ENCODE measurements around the gene SLC51B.
"Not testable (repeated sequence)": the region's sequence is repeated elsewhere in the genome, so short reads cannot be mapped to it uniquely, and the experiment has no call there.

SLC51B gene

DNA sequence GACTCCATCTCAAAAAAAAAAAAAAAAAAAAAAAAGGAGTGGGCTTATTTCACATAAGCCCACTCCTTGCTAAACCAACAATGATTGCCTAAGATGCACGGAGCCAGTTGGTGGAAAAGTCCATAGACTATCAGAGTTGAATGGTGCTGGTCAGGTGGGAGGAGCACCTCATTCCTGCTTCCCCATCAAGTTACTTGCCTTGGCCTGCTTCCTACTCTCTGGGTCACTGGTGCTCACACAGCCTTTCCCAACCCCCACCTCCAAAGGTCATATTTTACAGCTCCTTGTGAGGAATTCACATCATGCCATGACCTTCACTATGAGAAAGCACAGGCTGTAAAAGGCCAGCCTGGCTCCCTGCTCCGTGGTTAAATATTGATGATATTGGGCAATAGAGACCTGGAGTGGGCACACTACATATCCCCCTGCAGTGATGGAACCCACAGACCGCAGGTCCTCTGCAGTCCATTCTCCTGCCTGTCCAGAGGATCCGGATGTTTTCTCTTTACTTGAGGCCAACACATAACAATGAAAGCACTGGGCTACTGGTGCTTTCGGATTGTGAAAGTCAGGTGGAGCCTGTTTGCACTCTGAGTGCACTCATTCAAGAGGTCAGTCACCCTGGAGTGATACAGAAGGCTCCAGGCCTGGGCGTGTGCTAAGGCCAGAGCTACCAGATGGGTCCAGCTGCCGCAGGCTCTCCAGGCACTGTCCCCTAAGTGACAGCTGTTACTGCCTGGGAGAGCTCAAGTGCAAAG, at the start of gene SLC51B:
TSS of gene SLC51B (plus strand) at position 664 of the 758 bp plus-strand sequence. CDS start 4,618 bp downstream, outside the sequence.
- no peak for DNase-seq (ENCODE audit: low read depth)

DNA sequence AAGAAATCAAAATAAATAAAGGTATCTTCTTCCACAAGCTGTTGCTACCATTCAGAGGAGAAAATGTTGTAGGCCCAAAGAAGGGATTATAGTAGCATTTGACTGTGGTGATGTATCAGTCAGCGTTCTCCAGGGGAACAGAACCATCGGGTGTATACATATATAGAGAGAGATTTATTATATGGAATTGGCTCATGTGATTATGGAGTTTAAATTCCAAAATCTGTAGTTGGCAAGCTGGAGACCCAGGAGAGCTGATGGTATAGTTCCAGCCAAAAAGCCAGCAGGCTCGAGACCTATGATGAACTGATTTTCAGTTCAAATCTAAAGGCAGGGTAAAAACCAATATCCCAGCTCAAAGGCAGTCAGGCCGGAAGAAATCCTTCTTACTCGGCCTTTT, 48.1 kb upstream of the SLC51B start:
- no peak for DNase-seq (ENCODE audit: low read depth)

DNA sequence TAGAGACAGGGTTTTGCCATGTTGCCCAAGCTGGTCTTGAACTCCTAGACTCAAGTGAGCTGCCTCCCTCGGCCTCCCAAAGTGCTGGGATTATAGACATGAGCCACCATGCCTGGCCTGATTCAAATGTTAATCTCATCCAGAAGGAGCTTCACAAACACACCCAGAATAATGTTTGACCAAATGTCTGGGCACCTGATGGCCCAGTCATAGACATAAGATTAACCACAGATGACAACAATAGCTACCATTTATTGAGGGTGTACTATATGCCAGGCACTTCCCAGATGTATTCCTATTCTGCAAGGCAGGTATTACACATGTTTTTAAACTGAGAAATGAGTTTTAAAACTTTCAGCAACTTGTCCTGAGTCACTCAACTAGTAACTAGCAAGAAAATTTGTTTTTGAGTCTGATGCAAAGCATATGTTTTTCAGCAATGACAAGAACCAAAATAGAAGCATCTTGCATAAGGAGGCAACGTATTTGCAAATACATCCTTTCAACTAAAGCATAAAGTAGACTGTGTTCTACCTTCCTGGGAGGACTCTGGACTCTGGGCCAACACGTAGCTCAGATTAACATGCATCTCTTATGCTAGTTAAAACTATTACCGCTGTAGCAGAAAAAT, 47.3 kb upstream of the SLC51B start:
- DNase-seq (ENCODE audit: low read depth): peak; percentile 36

DNA sequence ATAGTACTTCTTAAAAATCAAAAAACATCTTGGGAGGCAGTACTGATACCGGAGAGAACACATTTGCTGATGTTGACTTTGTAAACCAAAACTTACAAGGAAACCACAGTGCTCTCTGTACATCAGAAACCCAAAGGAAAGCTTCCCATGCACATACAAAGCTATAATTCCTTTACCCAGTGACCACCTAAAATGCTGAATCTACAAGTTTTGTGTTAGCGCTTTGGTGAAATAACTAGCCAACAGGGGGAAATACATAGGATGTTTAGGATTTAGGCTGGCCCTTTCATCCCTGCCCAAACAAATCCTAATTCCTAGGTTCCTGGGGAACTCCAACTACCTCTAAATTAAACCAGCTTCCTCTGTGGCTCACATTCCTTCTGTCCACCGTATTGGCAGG, 40.2 kb upstream of the SLC51B start:
- DNase-seq (ENCODE audit: low read depth): no peak

DNA sequence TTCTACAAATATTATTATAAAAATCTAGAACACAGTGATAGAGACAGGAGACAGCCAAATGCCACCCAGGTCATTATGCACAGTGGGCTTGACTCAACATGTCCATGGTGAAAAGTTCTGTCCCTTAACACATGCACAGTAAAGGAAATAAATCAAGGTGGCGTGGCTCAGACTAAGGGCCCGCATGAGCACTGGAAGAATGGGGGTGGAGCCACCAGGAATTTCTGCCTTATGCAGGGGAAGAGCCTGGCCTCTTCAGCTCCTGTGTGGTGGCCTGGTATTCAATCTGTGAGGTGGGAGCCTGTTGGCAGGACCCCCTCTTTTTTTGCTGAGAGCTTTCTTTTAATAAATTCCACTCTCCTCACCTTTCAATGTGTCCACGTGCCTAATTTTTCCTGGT, 38.3 kb upstream of the SLC51B start:
- DNase-seq (ENCODE audit: low read depth): no peak

DNA sequence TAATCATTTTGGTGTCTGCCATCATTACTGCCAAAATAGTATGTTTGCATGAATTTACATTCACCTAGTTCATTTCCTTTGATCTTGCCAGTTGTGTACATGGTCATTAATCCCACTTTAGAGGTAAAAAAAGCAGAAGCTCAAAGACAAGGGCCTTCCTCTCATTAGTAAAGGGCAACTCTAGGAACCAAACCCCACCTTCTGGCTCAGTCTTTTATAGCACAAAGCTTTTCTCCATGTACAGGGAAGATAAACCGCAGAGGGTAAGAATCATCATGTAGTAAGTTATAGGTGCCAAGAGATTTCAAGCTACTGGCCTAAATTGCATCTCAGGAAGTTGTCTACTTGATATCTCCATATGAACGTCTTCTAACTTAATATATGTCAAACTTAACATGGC, 36.2 kb upstream of the SLC51B start:
- no peak for DNase-seq (ENCODE audit: low read depth)

DNA sequence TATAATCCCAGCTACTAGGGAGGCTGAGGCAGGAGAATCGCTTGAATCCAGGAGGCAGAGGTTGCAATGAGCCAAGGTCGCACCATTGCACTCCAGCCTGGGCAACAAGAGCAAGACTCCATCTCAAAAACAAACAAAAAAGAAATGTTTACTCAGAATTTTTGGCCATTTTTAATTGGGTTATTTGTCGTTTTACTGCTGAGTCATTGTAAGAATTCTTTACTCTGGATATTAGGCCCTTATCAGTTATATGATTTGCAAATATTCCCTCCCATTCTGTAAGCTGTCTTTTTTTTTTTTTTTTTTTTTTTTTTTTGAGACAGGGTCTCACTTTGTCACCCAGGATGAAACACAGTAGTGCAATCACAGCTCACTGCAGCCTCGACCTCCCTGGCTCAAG, 34.0 kb upstream of the SLC51B start:
- not testable (repeated sequence) for DNase-seq (ENCODE audit: low read depth)

DNA sequence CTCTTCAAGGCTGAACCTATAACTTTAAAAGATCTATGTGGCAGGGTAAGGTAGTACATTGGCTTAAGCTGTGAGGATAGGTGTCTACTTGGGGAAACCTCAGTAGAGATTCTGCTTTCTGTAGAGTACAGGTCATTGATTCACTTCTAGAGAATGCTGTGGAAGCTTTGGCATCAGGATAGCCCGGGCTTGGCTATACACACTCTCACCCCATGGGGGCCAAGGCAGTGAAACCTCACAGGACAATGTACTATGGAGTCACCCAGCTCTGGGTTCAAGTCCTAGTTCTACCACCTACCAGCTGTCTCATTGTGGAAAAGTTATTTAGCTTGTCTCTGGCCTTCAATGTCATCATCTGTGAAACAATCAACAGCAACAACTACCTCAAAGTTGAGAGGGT, 24.8 kb upstream of the SLC51B start:
- DNase-seq (ENCODE audit: low read depth): no peak

DNA sequence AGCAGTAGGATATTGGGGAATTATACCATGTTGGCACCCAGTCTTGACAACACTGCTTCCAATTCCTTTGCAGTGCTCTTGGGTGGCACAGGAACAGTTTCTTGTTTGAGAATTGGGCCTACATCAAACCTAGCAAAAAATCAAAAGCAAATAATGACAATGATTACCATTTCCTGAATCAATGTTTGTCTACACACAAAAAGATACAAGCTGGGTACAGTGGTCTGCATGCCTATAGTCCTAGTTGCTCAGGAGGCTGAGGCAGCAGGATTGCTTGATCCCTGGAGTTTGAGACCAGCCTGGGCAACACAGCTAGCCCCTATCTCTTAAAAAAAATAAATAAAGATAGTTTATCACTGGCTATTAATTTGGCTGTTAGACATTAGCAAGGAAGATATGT, 23.7 kb upstream of the SLC51B start:
- no peak for DNase-seq (ENCODE audit: low read depth)

DNA sequence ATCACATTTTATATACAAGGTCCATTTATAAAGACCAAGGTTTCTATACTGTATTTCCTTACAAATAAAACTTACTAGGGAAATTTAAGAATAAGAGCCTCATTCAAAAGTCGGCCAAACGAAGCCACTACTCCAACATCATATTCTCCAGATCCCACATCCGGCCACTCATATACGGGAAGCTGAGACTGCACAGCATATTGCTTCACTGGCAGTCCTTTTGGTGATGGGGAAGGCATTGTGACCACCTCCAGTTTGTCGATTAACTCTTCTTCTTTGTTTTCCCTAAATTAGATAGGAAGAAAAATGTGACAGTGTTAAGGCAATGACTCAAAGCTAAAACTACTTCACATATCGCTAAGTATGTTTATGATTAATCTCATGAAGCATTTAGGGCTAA, 18.4 kb upstream of the SLC51B start:
- no peak for DNase-seq (ENCODE audit: low read depth)

DNA sequence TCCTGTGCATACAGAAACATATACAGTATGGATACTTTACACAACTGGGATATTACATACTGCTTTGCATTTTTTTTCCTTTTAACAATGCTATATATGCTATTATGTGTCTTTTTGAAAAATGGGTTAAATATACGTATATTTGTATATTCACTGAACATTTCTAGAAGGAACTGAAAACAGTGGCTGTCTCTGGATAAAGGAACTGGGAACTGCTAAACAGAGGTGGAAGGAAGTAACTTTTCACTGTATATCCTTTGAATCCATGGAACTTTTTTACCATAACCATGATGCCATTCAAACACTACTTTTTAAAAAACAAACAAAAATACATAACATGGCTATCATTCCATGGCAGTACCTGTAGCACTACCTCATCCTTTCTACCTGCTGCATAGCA, 17.6 kb upstream of the SLC51B start:
- DNase-seq (ENCODE audit: low read depth): no peak

DNA sequence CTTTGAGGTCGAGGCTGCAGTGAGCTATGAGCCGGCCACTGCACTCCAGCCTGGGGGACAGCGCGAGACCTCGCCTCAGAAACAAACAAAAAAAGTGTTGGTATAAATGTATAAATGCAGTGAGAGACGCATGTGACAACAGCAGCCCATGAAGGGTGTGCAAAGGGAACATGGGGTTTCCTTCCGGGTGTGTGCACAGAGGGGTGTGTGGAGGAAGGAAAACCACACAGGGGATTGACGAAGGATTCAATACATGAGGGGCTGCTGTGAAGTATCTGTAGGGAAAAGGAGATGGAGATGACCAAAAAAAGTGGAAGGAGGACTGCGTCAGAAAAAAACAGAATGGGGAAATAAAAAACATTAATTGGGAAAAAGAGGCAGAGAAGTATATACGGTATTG, 16.8 kb upstream of the SLC51B start:
- no peak for DNase-seq (ENCODE audit: low read depth)

DNA sequence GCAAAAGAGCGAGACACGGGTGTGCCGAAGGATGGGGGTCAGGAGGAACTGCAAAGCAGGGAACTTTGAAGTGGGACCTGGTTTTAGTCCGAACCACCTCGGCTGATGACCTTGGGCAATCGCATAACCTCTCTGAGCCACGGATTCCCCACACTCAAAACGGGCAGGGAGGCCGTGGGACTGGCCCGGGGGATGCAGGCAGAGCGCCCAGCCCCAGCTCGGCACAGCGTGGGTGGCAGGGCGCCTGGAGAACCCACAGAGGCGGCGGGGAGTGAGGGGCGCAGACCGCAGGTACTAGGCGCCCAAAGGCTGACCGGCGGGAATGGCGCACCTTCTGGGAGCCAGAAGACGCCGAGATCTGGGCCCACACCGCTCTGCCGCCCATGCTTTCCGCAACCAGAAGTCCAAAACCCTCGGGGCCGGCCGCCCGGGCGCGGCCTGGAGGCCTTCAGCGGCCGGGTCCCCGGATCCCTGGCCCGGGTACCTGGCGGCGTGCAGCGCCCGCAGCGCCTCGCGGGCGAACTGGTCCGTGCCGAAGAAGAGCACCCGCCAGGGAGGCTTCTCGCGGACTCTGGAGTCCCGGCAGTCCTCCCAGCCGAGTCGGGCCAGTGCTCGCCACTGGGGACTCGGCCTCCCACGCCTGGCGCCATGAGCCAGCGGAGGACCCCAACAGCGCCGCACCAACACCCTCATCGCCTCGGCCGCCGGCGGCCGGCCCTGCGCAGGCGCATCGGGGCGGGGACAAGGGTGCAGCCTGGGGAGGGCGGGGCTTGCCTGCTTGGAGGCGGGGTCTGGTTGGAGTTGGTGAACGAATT, 16.1 kb upstream of the SLC51B start, which contains the start of gene MTFMT:
TSS of gene MTFMT (minus strand) at position 719 of the 815 bp plus-strand sequence. CDS start at position 693, 26 bp downstream.
- peak; percentile 45 for DNase-seq (ENCODE audit: low read depth)

DNA sequence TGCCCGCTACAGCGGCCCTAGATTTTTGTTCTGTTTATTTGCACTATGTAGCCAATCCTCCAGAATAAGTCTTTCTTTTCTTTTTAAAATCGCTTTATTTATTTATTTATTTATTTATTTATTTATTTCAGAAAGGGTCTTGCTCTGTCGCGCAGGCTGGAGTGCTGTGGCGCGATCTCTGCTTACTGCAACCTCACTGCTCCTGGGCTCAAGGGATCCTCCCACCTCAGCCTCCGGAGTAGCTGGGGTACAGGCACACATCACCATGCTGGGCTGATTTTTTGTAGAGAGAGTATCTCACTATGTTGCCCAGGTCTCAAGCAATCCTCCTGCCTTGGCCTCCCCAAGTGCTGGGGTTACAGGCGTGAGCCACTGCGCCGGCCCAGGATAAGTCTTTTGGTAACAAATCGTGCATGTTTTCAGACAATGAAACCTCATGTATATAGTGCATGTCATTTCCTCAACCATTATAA, 15.4 kb upstream of the SLC51B start:
- DNase-seq (ENCODE audit: low read depth): no peak

DNA sequence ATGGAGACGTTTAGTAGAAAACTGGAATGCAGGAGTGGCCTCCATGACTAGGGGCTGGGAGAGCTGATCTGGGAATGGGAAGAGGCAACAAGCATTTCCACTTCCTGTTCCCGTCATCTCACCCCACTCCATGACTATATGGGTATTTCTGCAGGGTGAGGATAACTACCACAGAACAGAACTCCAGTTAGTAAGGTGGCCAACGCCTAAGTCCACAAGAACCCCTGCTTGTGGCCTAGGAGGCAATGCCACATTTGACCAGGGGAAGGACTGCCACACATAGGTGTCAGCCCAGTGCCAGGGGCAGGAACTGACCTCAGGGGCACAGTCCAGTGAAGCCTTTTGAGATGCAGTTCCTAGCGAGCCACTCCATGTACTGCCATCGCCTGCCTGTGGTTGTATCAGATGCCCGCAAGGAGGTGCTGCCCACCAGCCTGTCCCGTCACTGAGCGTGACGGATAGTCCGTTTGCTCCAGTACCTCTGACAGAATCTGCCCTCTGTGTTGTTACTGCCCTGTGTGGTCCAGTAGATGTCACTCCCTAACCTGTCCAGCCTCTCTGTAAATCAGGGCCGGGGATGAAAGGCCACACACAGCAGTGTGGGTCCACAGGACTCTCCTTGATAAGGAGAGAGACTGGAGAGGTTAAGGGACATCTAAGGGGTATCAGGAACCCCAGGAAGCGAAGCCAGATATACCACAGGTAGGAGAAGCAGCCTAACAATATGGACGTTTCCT, 12.2 kb upstream of the SLC51B start:
- DNase-seq (ENCODE audit: low read depth): peak; percentile 24

DNA sequence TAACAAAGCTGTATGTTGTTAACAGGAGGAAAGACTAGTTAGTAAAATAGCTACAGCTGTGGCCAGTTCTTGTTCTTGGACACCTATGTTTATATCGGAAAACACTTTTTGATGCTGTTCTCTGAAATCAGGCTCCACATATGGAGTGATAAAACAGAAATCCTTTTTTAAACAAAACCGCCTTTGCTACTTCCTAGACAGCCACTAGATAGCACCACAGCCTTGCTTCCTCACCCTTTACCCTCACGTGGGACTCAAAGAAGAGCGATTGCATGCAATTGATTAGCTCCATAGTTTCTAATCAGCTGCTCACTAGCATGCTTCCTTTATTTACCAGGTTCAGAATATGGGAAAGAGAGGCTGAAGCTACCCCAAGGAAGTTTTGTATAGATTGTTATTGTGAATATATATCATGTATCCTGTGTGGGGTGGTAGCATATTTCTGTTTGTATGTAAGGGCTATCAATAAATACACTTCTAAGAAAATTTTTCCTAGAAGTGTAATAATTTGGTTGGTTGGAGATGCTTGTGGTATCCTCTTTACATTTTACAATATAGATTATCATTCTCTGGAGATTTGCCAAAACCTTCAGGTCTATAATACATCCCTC, 11.4 kb upstream of the SLC51B start:
- no peak for DNase-seq (ENCODE audit: low read depth)

DNA sequence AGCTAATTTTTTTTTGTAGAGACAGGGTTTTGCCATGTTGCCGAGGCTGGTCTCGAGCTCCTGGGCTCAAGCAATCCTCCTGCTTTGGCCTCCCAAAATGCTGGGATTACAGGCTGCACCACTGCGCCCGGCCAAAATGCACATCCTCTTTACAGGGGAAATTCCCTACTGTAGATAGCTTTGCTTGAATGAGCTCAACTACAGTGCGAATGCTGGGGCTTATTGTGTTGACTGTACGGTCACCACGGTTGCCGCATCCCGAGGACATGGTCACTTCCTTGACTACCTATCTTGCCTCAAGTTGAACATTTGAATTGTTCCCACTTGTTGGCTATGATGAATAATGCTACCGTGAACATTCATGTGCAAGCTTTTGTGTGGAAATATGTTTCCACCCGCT, 10.5 kb upstream of the SLC51B start:
- DNase-seq (ENCODE audit: low read depth): no peak

DNA sequence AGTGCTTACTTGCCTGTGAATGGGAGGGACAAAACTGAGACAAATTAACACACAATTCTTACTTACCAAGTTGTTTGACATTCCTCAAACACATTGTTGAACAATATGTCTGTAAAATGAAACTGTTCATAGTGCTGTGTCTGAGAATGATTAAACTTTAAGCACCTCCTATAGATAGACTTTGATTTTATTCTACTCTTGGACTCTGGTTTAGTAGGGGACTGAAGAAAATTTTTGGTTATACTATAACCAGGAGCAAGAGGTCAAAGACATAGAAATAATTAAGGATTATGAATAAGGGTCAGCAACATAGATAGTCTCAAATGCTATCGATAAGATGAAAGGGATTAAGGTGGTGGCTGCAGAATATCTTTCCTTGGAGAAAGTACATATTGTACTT, 7.9 kb upstream of the SLC51B start:
- no peak for DNase-seq (ENCODE audit: low read depth)

DNA sequence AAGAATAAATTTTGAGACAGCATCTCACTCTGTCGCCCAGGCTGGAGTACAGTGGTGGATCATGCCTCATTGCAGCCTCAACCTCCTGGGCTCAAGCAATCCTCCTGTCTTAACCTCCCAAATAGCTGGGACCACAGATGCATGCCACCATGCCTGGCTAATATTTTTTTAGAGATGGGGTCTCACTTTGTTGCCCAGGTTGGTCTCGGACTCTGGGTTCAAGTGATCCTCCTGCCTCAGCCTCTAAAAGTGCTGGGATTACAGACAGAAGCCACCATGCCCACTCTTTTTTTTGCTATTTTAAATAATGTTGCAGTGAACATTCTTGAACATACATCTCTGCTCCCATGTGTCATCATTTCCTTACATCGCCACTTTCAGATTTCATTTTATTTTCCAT, 6.8 kb upstream of the SLC51B start:
- DNase-seq (ENCODE audit: low read depth): no peak

DNA sequence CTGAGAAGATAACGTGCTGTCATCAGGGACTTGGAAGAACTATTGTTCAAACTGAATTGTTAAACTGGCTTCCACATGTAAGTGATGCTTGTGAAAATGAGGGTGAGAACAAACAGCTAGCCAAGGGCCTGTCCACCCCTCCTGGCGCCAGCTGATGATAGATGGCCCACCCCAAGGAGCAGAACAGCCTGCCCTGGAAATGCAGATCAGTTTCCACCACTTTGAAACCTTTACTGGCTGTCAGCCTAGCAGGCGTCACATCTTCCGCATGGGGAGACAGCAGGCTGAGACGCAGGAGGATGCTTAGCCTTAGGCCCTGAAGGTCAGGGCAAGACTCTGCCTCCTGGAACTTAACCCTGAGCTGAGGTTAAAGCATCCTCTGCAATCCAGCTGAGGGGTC, 6.4 kb upstream of the SLC51B start:
- no peak for DNase-seq (ENCODE audit: low read depth)

DNA sequence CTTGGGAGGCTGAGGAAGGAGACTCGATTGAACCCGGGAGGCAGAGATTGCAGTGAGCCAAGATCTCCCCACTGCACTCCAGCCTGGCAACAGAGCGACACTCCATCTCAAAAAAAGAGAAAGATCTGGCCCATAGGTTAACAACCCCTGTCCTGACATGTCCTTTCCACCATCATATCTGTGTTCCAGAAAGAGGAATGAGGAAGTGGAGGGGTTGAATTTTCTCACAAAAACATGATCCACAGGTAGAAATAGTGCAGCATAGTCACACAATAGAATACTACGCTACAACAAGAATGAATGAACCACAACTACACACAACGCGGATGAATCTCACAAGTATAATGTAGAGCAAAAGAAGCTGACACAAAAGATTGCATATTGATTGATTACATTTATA, 4.7 kb upstream of the SLC51B start:
- DNase-seq (ENCODE audit: low read depth): no peak

DNA sequence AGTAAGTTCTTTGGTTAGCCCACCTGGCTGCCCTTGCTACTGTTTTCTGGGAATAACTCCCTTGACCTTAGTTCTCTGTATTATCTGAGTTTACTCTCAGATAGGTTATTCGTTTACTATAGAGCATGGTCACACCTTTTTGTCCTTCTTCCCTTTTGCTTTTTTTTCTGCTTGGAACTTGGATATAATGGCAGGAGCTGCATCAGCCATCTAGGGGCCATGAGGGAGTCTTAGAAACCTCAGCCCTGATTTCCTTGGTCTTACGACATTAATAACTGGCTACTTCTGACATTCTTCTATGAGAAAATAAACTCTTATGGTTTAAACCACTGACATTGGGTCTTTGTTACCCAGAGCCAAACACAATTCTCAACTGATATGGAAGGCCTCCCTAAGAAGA, 3.4 kb upstream of the SLC51B start:
- no peak for DNase-seq (ENCODE audit: low read depth)

Measured in GM04504 (cell line).